Epidermal melanocyte (primary cell): ENCODE measurements around the gene ZNF547.
A peak's percentile ranks its signal among the peaks of the same experiment; 100 is the strongest.

Source experiments
- DNase-seq: peaks from one replicate; pipeline ENCODE4 v3.0.0; 2011; ENCODE audit warnings: low spot score; ENCODE audit not compliant: insufficient read length

Gene ZNF547

GRCh38 chr19:57362997-57363687, at the start of gene ZNF547, which contains the start of gene TRAPPC2B:
Gene ZNF547, plus strand, starts transcription at chr19:57363551. Its CDS starts 5,005 bp downstream, at chr19:57368556.
Gene TRAPPC2B, plus strand, starts transcription at chr19:57363551. Its CDS starts 1,283 bp downstream, at chr19:57364834.
- peak; percentile 91 for DNase-seq

DNA sequence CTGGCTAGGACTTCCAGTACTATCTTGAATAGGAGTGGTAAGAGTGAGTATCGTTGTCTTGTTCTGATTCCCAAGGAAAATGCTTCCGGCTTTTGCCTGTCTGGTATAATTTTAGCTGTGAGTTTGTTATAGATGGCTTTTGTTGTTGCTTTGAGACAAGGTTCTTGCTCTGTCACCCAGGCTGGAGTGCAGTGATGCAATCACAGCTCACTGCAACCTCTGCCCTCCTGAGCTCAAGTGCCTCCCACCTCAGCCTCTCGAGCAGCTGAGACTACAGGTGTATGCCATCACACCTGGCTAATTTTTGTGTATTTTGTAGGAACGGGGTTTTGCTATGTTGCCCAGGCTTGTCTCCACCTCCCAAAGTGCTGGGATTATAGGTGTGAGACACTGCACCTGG, 49.2 kb upstream of the ZNF547 start:
- no peak for DNase-seq

GRCh38 chr19:57317503-57317902, 45.8 kb upstream of the ZNF547 start:
- no peak for DNase-seq

- no peak for DNase-seq
Observed at GRCh38 chr19:57319869-57320179, 43.5 kb upstream of the ZNF547 start.

GRCh38 chr19:57320180-57321084, 42.9 kb upstream of the ZNF547 start, which contains the start of gene ZNF543:
Gene ZNF543, plus strand, starts transcription at chr19:57320472. Its CDS starts 382 bp downstream, at chr19:57320854.
- DNase-seq = peak; percentile 98

- no peak for DNase-seq
Observed at GRCh38 chr19:57321116-57321515, 42.2 kb upstream of the ZNF547 start.

DNA sequence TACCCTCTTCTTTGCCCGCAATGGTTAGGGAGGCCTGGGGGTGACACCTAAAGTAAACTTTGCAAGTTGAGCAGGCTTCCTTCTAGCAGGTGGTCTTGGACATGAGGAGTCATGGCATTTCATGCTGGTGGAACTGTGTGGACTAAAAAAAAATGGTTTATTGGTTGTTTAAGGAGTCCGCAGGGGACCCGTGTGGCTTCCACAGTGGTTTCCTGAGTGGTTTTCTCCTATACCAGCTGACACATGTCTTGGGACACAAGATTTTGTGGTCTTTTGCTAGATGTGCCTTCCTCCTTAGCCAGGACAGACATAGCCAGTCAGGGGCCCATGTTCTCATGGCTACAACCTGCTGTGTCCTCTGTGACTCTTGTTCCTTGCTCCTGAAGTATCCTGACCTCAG, 41.6 kb upstream of the ZNF547 start:
- no peak for DNase-seq

GRCh38 chr19:57324992-57325391, 38.4 kb upstream of the ZNF547 start:
- DNase-seq = no peak

GRCh38 chr19:57327993-57328392, 35.4 kb upstream of the ZNF547 start:
- DNase-seq = no peak

GRCh38 chr19:57334191-57334590, 29.2 kb upstream of the ZNF547 start:
- DNase-seq = no peak

GRCh38 chr19:57338877-57339276, 24.5 kb upstream of the ZNF547 start:
- DNase-seq = no peak

- no peak for DNase-seq
Observed at GRCh38 chr19:57342582-57342981, 20.8 kb upstream of the ZNF547 start.

DNA sequence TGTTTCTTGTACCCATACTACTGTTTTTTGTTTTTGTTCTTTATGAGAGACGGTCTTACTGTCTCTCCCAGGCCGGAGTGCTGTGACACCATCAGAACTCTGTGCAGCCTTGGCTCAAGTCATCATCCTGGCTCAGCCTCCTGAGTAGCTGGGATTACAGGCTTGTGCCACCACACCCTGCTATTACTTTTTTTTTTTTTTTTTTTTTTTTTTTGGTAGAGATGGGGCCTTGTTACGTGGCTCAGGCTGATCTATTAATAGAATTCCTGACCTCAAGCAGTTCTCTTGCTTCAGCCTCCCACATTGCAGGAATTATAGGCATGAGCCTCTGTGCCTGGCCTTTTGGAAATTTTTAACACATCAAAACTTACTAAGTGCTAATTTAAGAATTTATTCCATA, 15.2 kb upstream of the ZNF547 start:
- DNase-seq = no peak

- peak; percentile 94 for DNase-seq
Observed at GRCh38 chr19:57350877-57351805, 12.2 kb upstream of the ZNF547 start, which contains the start of gene ZNF304. Gene ZNF304, plus strand, starts transcription at chr19:57351271. Its CDS starts 394 bp downstream, at chr19:57351665.

- no peak for DNase-seq
Observed at GRCh38 chr19:57351867-57352266, 11.5 kb upstream of the ZNF547 start.

- no peak for DNase-seq
Observed at GRCh38 chr19:57355916-57356315, 7.4 kb upstream of the ZNF547 start.

GRCh38 chr19:57357406-57357805, 5.9 kb upstream of the ZNF547 start:
- DNase-seq = no peak

DNA sequence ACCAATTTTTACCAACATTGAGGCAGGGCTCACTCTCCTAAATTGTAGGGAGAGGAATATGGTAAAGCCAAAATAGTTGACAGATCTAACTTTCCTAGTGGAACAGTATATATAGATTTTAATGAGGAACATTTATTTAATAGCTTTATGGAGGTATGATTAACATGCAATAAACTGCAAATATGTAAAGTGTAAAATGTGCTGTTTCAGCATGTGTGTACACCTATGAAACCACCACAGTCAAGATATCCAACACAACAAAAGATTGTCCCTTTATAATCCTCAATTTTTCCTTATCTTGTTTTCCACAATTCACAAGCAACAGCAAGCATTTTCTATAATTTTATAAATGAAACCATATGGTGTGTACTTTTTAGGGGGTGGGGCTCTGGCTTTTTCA, 4.1 kb upstream of the ZNF547 start:
- DNase-seq = no peak

GRCh38 chr19:57362419-57362818, 932 bp upstream of the ZNF547 start:
- DNase-seq = no peak

DNA sequence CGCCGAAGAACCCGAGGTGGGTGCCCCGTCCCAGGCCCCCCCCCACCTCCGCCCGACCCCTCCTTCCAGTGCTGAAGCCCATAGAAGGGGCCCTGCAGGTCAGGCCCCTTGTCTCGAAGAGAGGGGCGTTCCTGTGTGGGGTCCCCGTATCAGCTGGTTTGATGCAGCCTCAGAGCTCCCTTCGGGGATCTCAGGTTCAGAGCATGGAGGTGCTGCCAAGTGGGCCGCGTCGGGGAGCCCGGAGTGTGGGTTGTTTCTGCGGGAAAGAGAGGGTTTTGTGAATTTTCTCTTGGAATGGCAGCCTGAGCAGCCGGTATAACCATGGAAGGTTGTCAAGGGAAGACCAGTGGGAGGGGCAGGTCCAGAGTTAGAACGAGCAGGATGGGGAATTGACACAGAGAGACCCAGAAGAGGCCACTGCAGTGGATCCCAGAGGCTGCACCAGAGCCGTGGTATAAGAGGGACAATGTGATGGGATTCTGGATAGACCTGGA, 384 bp downstream of the ZNF547 start:
- no peak for DNase-seq

- DNase-seq = no peak
Observed at GRCh38 chr19:57366776-57367175, 3.4 kb downstream of the ZNF547 start.
